ENCODE data around the gene SLC35G6. TPM values are rescaled to one million over a fixed set of nuclear protein-coding genes. Genes with fewer than 3 reads are reported as not detected.

The SLC35G6 gene
- total and polyA plus RNA-seq, 2 of the 13 experiments (the other 11 are each of a cell fraction or from before 2014, with no cell fraction given) = 0.07 TPM; not detected in 1

DNA sequence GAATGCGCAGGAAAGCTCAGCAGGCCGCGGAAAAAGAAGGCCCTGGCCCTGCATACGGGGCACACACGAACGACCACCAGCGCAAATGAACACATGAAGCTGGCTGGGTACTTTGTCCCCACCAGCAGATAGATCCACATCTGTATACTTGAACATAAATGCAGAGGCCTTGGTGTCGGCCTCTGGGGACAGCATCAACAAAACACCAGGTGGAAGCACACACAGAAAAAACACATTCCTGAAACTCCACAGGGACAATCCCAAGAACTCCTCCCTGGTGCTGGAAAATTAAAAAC lies 1.2 kb upstream of the SLC35G6 start (continued):
- TF ChIP-seq, protein P1, sequence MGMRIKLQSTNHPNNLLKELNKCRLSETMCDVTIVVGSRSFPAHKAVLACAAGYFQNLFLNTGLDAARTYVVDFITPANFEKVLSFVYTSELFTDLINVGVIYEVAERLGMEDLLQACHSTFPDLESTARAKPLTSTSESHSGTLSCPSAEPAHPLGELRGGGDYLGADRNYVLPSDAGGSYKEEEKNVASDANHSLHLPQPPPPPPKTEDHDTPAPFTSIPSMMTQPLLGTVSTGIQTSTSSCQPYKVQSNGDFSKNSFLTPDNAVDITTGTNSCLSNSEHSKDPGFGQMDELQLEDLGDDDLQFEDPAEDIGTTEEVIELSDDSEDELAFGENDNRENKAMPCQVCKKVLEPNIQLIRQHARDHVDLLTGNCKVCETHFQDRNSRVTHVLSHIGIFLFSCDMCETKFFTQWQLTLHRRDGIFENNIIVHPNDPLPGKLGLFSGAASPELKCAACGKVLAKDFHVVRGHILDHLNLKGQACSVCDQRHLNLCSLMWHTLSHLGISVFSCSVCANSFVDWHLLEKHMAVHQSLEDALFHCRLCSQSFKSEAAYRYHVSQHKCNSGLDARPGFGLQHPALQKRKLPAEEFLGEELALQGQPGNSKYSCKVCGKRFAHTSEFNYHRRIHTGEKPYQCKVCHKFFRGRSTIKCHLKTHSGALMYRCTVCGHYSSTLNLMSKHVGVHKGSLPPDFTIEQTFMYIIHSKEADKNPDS (CRISPR knock-in tag; IDR thresholded peaks at IDR 0.05) = 0 out of 2 replicates have a peak, but pooled peaks have one; percentile 41
- TF ChIP-seq, protein P2, sequence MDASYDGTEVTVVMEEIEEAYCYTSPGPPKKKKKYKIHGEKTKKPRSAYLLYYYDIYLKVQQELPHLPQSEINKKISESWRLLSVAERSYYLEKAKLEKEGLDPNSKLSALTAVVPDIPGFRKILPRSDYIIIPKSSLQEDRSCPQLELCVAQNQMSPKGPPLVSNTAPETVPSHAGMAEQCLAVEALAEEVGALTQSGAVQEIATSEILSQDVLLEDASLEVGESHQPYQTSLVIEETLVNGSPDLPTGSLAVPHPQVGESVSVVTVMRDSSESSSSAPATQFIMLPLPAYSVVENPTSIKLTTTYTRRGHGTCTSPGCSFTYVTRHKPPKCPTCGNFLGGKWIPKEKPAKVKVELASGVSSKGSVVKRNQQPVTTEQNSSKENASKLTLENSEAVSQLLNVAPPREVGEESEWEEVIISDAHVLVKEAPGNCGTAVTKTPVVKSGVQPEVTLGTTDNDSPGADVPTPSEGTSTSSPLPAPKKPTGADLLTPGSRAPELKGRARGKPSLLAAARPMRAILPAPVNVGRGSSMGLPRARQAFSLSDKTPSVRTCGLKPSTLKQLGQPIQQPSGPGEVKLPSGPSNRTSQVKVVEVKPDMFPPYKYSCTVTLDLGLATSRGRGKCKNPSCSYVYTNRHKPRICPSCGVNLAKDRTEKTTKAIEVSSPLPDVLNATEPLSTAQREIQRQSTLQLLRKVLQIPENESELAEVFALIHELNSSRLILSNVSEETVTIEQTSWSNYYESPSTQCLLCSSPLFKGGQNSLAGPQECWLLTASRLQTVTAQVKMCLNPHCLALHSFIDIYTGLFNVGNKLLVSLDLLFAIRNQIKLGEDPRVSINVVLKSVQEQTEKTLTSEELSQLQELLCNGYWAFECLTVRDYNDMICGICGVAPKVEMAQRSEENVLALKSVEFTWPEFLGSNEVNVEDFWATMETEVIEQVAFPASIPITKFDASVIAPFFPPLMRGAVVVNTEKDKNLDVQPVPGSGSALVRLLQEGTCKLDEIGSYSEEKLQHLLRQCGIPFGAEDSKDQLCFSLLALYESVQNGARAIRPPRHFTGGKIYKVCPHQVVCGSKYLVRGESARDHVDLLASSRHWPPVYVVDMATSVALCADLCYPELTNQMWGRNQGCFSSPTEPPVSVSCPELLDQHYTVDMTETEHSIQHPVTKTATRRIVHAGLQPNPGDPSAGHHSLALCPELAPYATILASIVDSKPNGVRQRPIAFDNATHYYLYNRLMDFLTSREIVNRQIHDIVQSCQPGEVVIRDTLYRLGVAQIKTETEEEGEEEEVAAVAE (CRISPR knock-in tag; IDR thresholded peaks at IDR 0.05; ENCODE audit: borderline replicate concordance) = no peak
- no peak for TF ChIP-seq KLF16 (CRISPR knock-in tag; IDR thresholded peaks at IDR 0.05)
- TF ChIP-seq HOXA9 (CRISPR knock-in tag; IDR thresholded peaks at IDR 0.05; ENCODE audit: borderline replicate concordance) = no peak
- TF ChIP-seq, protein P3, sequence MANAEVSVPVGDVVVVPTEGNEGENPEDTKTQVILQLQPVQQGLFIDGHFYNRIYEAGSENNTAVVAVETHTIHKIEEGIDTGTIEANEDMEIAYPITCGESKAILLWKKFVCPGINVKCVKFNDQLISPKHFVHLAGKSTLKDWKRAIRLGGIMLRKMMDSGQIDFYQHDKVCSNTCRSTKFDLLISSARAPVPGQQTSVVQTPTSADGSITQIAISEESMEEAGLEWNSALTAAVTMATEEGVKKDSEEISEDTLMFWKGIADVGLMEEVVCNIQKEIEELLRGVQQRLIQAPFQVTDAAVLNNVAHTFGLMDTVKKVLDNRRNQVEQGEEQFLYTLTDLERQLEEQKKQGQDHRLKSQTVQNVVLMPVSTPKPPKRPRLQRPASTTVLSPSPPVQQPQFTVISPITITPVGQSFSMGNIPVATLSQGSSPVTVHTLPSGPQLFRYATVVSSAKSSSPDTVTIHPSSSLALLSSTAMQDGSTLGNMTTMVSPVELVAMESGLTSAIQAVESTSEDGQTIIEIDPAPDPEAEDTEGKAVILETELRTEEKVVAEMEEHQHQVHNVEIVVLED (CRISPR knock-in tag; IDR thresholded peaks at IDR 0.05; ENCODE audit: borderline replicate concordance) = no peak
- TF ChIP-seq, protein P4, sequence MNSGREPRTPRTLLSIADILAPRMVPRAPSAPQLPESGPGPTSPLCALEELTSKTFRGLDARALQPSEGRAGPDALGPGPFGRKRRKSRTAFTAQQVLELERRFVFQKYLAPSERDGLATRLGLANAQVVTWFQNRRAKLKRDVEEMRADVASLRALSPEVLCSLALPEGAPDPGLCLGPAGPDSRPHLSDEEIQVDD (CRISPR knock-in tag; IDR thresholded peaks at IDR 0.05; ENCODE audit: borderline replicate concordance) = no peak
- 0 out of 2 replicates have a peak, but pooled peaks have one; percentile 9 for TF ChIP-seq KDM2A (CRISPR knock-in tag; IDR thresholded peaks at IDR 0.05; ENCODE audit: borderline replicate concordance, low read depth)
- TF ChIP-seq GATAD1 (CRISPR knock-in tag; IDR thresholded peaks at IDR 0.05) = no peak
- TF ChIP-seq DMAP1 (CRISPR knock-in tag; IDR thresholded peaks at IDR 0.05) = 0 out of 2 replicates have a peak, but pooled peaks have one; percentile 55
- TF ChIP-seq, protein P5, sequence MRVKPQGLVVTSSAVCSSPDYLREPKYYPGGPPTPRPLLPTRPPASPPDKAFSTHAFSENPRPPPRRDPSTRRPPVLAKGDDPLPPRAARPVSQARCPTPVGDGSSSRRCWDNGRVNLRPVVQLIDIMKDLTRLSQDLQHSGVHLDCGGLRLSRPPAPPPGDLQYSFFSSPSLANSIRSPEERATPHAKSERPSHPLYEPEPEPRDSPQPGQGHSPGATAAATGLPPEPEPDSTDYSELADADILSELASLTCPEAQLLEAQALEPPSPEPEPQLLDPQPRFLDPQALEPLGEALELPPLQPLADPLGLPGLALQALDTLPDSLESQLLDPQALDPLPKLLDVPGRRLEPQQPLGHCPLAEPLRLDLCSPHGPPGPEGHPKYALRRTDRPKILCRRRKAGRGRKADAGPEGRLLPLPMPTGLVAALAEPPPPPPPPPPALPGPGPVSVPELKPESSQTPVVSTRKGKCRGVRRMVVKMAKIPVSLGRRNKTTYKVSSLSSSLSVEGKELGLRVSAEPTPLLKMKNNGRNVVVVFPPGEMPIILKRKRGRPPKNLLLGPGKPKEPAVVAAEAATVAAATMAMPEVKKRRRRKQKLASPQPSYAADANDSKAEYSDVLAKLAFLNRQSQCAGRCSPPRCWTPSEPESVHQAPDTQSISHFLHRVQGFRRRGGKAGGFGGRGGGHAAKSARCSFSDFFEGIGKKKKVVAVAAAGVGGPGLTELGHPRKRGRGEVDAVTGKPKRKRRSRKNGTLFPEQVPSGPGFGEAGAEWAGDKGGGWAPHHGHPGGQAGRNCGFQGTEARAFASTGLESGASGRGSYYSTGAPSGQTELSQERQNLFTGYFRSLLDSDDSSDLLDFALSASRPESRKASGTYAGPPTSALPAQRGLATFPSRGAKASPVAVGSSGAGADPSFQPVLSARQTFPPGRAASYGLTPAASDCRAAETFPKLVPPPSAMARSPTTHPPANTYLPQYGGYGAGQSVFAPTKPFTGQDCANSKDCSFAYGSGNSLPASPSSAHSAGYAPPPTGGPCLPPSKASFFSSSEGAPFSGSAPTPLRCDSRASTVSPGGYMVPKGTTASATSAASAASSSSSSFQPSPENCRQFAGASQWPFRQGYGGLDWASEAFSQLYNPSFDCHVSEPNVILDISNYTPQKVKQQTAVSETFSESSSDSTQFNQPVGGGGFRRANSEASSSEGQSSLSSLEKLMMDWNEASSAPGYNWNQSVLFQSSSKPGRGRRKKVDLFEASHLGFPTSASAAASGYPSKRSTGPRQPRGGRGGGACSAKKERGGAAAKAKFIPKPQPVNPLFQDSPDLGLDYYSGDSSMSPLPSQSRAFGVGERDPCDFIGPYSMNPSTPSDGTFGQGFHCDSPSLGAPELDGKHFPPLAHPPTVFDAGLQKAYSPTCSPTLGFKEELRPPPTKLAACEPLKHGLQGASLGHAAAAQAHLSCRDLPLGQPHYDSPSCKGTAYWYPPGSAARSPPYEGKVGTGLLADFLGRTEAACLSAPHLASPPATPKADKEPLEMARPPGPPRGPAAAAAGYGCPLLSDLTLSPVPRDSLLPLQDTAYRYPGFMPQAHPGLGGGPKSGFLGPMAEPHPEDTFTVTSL (CRISPR knock-in tag; IDR thresholded peaks at IDR 0.05; ENCODE audit: borderline replicate concordance) = 0 out of 2 replicates have a peak, but pooled peaks have one; percentile 9
- no peak for TF ChIP-seq HDAC6 (IDR thresholded peaks at IDR 0.05; ENCODE audit: low read depth, low read length)
- 0 out of 2 replicates have a peak, but pooled peaks have one; percentile 15 for TF ChIP-seq ZC3H4 (CRISPR knock-in tag; IDR thresholded peaks at IDR 0.05; ENCODE audit: borderline replicate concordance)
- TF ChIP-seq ZNF598 (CRISPR knock-in tag; IDR thresholded peaks at IDR 0.05; ENCODE audit: borderline replicate concordance) = 0 out of 2 replicates have a peak, but pooled peaks have one; percentile 42
- no peak for TF ChIP-seq PHF20 (CRISPR knock-in tag; IDR thresholded peaks at IDR 0.05)
- TF ChIP-seq GATAD2A (CRISPR knock-in tag; IDR thresholded peaks at IDR 0.05) = no peak

Data from HepG2 (cell line).